ENCODE measurements around the gene SGMS1.

SGMS1 gene

GRCh38 chr10:50318129-50318528 is 305.6 kb downstream of the SGMS1 start:
- no peak for DNase-seq

GRCh38 chr10:50316695-50317648 is 306.8 kb downstream of the SGMS1 start:
- DNase-seq: no peak

DNA sequence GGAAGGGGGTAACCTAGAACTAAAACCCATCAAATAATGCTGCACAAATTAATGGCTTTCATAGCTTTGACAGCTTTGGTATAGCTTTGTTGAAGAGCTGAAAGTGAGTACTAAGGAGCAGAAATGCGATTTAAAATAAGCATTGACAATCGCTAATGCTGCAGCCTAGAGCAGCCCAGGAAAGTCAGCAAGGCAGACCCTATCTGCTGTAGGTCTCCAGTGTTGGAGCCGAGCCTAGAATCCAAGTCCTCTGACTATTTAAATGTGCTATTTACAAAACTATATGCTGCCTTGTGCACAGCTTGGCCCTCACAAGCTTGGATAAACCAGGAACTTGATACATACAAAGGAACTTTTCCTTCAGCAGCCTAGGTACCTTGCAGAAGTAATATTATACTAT is 307.6 kb downstream of the SGMS1 start:
- DNase-seq: no peak

DNA sequence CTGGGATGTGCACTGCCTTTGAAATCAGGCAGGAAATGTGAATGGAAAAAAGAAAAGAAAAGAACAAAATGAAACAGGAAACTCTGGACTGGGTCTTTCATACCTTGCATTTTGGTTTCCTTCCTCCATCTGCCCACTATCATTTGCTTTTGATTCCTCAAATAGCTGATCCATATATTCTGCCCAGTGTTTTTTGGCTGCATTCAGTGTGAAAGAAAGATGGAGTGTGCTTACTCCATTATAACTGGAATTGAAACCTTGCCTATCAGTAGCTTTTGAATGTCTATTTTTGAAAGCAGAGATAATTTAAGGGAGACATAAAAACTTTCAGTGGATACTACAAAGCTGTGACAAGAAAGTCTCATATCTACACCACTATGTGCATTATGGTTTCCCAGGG is 308.3 kb downstream of the SGMS1 start:
- no peak for DNase-seq

GRCh38 chr10:50314169-50315071 is 309.3 kb downstream of the SGMS1 start:
- DNase-seq: no peak

DNA sequence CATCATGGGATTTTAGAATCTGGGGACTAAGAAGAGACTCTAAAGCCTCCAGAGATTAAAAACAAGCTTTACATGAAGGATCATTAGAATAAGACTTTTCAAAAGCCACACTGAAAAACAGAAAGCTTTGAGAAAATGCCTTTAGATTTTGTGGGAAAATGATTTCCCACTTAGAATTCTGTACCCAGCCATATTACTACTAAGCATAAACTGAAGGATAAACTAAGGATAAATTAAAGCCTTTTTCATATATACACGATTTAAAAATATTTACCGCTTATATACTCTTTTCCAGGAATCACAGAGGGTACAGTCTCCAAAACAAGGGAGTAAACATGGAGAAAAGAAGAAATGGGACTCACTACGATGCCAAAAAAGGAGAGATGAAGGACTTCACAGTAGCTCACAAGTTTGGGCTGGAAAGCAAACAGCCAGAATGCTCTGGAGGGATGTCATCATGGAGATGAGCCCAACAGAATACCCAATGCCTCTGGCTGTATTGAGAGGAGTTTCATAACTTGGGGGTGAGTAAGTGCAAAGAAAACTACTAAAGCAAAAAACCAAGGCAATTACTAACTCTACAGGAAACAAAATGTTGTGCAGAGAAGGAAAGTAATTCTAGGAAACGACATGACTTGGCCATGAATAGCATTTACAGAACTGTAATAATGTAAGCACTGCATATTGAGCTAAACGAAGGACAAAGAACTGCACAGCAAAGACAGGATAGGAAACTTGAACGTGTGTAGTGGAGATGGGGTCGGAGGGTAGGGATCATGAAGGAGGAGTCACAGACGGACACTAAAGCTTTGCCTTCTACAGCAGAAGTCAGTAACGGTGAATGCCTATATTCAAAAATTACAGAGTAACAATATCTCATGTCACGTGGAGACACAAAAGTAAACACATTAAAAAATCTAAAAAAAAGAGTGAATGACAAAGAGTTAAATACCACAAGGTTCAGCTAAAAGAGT is 311.0 kb downstream of the SGMS1 start:
- DNase-seq: no peak

DNA sequence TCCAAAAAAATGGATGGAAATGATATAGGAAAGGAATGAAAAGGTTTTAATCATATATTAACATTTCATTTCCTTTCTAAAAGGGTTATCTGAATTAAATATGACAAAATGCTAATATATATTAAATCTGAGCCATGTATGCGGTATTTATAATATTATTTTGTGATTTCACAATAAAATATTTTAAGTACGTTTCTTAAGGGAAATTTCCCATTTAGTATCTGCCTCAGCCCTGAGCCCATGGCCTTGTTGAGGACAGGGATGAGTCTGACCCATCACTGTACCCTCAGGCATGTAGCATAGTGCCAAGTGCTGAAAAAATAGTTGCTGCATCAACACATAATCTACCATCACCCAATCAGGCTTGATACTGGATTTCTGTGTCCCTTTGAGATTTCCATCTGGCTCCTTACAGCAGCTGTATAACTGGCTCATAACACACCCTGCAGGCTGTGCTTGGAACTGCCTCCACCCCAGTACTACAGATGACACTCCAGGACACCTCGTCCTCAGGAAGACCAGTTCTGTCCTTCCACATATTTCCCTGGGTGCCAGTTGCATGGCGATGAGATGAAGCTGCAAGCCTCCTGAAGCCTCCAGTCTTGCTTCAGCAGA is 313.1 kb downstream of the SGMS1 start:
- no peak for DNase-seq

- DNase-seq: no peak
Measured at GRCh38 chr10:50309342-50309741, 314.4 kb downstream of the SGMS1 start.

DNA sequence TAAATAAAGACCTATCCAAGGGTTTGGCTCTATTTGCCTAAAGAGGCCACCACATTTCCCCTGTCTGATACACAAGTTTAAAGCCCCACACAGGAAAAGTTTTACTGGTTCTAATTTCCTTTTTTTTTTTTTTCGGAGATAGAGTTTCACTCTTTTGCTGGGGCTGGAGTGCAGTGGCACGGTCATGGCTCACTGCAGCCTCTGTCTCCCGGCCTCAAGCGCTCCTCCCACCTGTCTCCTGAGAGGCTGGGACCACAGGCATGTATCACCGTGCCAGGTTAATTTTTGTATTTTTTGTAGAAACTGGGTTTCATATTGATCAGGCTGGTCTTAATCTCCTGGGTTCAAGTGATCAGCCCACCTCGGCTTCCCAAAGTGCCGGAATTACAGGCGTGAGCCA is 319.1 kb downstream of the SGMS1 start:
- DNase-seq: no peak

- DNase-seq: no peak
Measured at GRCh38 chr10:50299948-50300669, 323.6 kb downstream of the SGMS1 start.

DNA sequence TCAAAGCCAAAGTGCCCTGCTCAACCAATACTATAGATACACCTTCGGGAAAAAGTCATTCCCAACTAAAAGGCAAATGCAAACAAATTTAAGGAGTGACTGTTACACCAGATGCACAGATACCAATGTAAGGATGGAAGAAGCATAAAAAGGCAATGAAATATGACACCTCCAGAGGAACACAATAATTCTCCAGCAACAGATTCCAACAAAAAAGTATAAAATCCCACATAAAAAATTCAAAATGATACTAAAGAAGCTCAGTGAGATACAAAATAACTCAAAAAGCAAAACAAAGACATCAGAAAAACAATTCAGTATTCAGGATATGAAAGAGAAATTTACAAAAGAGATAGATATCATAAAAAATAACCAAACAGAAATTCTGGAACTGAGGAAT is 328.4 kb downstream of the SGMS1 start:
- DNase-seq: no peak

- DNase-seq: no peak
Measured at GRCh38 chr10:50294582-50294981, 329.2 kb downstream of the SGMS1 start.

- DNase-seq: no peak
Measured at GRCh38 chr10:50293513-50294313, 330.0 kb downstream of the SGMS1 start.

- DNase-seq: no peak
Measured at GRCh38 chr10:50291261-50291850, 332.4 kb downstream of the SGMS1 start.

GRCh38 chr10:50289196-50289595 is 334.6 kb downstream of the SGMS1 start:
- DNase-seq: no peak

DNA sequence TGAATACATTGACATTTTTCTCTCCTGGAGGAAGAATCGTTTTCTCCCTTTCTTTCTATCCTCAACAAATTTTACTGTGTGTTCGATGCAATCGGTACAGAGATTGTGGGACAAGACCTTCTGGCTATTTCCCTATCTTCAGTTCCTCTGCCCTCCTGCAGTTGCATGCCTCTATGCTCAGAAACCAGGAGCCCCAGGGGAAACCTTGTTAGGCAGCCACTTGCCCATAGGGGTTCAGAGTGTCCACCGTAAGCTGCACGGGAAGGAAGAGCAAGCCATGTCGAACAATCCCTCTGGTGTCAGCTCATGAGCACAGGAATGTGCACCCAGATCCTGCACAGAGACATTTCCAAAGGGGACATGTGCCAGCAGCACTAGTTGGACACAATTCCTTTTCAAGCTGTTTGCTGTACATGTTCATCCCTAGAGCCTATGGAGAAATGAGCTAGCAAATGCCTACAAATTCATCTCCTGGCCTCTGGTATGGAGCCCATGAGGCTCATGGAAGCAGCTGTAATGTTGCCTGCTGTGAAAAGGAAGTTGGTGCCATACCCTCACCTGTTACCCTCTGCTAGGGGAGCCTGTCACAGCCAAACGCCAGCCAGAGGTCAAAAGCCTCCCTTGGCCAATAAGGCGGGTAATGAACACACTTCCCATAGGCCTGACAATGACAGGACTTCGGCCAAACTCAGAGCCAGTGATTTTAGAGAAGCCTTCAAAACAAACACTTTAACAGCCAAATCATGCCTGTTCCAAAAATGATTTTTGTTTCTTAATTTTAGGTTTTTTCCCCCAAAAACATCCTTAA is 336.6 kb downstream of the SGMS1 start:
- no peak for DNase-seq

DNA sequence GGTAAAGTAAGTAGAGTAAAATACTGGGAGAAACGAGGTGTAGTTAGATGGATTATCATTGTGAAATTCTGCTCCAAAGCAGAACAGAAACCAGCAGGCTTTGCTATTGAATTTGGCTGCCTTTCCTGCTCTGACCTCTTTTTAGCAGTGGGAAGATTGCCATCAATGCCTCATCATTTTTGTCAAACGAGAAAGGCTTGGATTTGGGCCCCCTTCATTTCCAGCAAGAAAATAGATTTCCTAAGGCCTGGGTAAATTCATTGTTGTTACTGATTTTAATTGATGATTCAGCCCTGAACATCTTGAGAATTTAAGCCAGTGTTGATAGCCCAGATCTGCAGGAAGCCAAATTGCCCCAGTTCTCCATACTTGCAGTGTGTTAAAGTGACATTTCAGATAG is 337.2 kb downstream of the SGMS1 start:
- no peak for DNase-seq

DNA sequence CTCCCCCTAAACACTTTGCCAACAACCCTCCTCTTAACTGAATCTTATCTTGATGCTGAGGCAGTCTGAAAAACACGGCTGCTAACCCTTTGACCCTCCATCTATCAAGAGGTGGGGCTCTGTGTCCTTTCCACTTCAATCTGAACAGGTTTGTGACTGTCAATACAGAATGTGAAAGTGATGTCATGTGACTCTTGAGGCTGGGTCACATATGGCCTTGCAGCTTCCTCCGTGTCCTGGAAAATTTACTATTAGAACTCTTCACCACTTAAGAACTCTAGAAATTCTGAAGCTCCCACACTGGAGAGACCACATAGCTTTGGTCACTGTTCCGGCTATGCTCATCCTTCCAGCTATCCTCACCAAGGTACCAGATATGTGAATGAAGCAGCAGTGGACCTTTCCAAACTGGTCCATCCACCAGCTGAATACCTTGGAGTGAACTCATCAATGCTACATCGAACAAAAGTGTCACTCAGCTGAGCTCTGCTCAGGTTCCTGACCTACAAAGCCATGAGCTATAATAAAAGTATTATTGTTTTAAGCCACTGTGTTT is 341.7 kb downstream of the SGMS1 start:
- DNase-seq: no peak
